ENCODE data around the gene INPP1.

INPP1 gene

DNA sequence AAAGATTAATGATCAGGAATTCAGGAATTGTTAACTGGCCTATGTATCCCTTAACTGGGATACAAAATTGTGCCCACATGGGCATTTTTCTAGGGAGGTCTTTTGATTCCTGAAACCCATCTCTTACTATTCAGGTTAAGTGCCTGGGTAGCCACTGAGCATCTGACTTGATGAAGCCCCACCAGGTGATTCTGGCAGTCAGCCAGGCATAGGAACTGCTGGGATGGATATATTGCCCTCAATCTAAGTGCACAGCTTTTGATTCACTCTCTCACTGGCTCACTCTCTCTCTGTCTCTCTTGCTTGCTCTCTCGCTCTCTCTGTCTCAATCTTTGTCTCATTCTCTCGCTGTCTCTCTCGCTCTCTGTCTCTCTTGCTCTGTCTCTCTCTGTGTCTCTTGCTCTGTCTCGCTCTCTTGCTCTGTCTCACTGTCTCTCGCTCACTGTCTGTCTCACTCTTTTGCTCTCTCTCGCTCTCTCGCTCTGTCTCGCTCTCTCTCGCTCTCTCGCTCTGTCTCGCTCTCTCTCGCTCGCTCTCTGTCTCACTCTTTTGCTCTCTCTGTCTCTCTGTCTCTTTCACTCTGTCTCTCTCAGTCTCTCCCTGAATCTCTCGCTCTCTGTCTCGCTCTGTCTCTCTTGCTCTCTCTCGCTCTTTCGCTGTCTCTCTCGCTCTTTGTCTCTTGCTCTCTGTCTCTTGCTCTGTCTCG, 22.3 kb downstream of the INPP1 start:
- H3K4me3 ChIP-seq (ENCODE audit: low read length) = no peak overlapping the region
- no peaks in the 10 kb centered on the region for H3K79me2 ChIP-seq (ENCODE audit: control insufficient read depth, low read length)
- no peak for TF ChIP-seq EZH2phosphoT487 (IDR thresholded peaks at IDR 0.05; ENCODE audit: borderline replicate concordance, low read length)
- TF ChIP-seq, protein P1, sequence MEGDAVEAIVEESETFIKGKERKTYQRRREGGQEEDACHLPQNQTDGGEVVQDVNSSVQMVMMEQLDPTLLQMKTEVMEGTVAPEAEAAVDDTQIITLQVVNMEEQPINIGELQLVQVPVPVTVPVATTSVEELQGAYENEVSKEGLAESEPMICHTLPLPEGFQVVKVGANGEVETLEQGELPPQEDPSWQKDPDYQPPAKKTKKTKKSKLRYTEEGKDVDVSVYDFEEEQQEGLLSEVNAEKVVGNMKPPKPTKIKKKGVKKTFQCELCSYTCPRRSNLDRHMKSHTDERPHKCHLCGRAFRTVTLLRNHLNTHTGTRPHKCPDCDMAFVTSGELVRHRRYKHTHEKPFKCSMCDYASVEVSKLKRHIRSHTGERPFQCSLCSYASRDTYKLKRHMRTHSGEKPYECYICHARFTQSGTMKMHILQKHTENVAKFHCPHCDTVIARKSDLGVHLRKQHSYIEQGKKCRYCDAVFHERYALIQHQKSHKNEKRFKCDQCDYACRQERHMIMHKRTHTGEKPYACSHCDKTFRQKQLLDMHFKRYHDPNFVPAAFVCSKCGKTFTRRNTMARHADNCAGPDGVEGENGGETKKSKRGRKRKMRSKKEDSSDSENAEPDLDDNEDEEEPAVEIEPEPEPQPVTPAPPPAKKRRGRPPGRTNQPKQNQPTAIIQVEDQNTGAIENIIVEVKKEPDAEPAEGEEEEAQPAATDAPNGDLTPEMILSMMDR (IDR thresholded peaks at IDR 0.05; ENCODE audit: low read depth, low read length, poor library complexity, severe bottlenecking) = no peak
- no peaks in the 10 kb centered on the region for H3K36me3 ChIP-seq (ENCODE audit: control insufficient read depth, low read length)
- no peaks in the 10 kb centered on the region for H3K4me1 ChIP-seq (ENCODE audit: control insufficient read depth, low read length)
- H3K27ac ChIP-seq (ENCODE audit: low read depth, low read length) = no peak overlapping the region
- no peaks in the 10 kb centered on the region for H4K20me1 ChIP-seq (ENCODE audit: control insufficient read depth, insufficient read depth, low read depth, low read length)
- H3K27me3 ChIP-seq (ENCODE audit: control insufficient read depth, low read length) = no peaks in the 10 kb centered on the region
- no peaks in the 10 kb centered on the region for H3F3A ChIP-seq (ENCODE audit: control insufficient read depth, insufficient read depth)
- no peak overlapping the region for H3K4me2 ChIP-seq (ENCODE audit: low read length)
- H3K9me3 ChIP-seq (ENCODE audit: control insufficient read depth, insufficient read depth, low read length) = no peaks in the 10 kb centered on the region
- H3K9me2 ChIP-seq (replicated peaks; ENCODE audit: control insufficient read depth, low read length) = no peaks in the 10 kb centered on the region

DNA sequence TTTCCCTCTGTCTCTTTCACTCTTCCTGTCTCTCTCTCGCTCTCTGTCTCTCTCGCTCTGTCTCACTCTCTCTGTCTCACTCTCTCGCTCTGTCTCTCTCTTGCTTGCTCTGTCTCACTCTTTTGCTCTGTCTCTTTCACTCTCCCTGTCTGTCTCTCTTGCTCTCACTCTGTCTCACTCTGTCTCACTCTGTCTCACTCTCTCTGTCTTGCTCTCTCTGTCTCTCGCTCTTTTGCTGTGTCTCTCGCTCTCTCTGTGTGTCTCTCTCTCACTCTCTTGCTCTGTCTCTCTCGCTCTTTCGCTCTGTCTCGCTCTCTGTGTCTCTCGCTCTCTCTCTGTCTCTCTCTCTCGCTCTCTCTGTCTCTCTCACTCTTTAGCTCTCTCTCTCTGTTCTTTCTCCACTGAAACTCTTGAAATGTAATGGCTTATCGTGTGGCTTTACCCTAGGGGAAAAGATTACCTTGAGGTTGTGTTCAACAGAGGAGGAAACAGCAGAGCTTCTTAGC, 22.9 kb downstream of the INPP1 start:
- Histone ChIP-seq H3K27me3 (ENCODE audit: control insufficient read depth, low read length) (no peaks in the 10 kb centered on the region), H3K9me2 (replicated peaks; ENCODE audit: control insufficient read depth, low read length) (no peaks in the 10 kb centered on the region), H3K79me2 (ENCODE audit: control insufficient read depth, low read length) (no peaks in the 10 kb centered on the region), H4K20me1 (ENCODE audit: control insufficient read depth, insufficient read depth, low read depth, low read length) (no peaks in the 10 kb centered on the region), H3K4me1 (ENCODE audit: control insufficient read depth, low read length) (no peaks in the 10 kb centered on the region), H3F3A (ENCODE audit: control insufficient read depth, insufficient read depth) (no peaks in the 10 kb centered on the region), H3K4me3 (ENCODE audit: low read length) (no peak overlapping the region), H3K4me2 (ENCODE audit: low read length) (no peak overlapping the region), H3K36me3 (ENCODE audit: control insufficient read depth, low read length) (no peaks in the 10 kb centered on the region), H3K9me3 (ENCODE audit: control insufficient read depth, insufficient read depth, low read length) (no peaks in the 10 kb centered on the region), H3K27ac (ENCODE audit: low read depth, low read length) (no peak overlapping the region)
- no peak for TF ChIP-seq EZH2phosphoT487 (IDR thresholded peaks at IDR 0.05; ENCODE audit: borderline replicate concordance, low read length)
- TF ChIP-seq, protein P1 (IDR thresholded peaks at IDR 0.05; ENCODE audit: low read depth, low read length, poor library complexity, severe bottlenecking) = no peak

- Histone ChIP-seq H3K36me3 (ENCODE audit: control insufficient read depth, low read length) (no peaks in the 10 kb centered on the region), H4K20me1 (ENCODE audit: control insufficient read depth, insufficient read depth, low read depth, low read length) (no peaks in the 10 kb centered on the region), H3K27me3 (ENCODE audit: control insufficient read depth, low read length) (no peaks in the 10 kb centered on the region), H3K9me3 (ENCODE audit: control insufficient read depth, insufficient read depth, low read length) (no peaks in the 10 kb centered on the region), H3F3A (ENCODE audit: control insufficient read depth, insufficient read depth) (no peaks in the 10 kb centered on the region), H3K27ac (ENCODE audit: low read depth, low read length) (no peak overlapping the region), H3K79me2 (ENCODE audit: control insufficient read depth, low read length) (no peaks in the 10 kb centered on the region), H3K4me1 (ENCODE audit: control insufficient read depth, low read length) (no peaks in the 10 kb centered on the region), H3K4me2 (ENCODE audit: low read length) (no peak overlapping the region), H3K4me3 (ENCODE audit: low read length) (no peak overlapping the region), H3K9me2 (replicated peaks; ENCODE audit: control insufficient read depth, low read length) (no peaks in the 10 kb centered on the region)
- no peak for TF ChIP-seq EZH2phosphoT487 (IDR thresholded peaks at IDR 0.05; ENCODE audit: borderline replicate concordance, low read length)
- TF ChIP-seq, protein P1 (IDR thresholded peaks at IDR 0.05; ENCODE audit: low read depth, low read length, poor library complexity, severe bottlenecking) = no peak
Measured at GRCh38 chr2:190367091-190367490, 23.7 kb downstream of the INPP1 start.

All from DOHH2 (cell line).